ENCODE data around the gene LRRTM3. TPM values are rescaled to one million over a fixed set of nuclear protein-coding genes. Genes with fewer than 3 reads are reported as not detected.

The LRRTM3 gene
- total and polyA plus RNA-seq, 11 donors = not detected

DNA sequence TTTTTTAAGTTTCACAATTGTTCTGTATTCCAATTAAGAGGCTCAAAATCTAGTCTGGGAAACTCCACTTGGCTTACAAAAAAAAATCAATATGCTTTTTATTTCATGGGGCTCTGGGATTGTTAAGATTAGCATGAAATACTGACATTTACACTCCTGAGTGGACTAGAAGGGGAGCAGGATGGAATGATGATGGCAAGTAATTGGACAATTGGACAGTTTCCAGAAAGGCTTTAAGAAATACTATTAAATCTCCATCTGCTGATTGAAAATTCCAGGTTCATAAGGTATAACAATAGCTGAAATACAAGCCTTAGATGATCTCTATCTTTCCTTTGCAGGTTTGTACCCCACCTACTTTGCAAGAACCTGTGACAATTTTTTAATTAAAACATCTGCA lies 184.4 kb downstream of the LRRTM3 start:
- no peaks in the 10 kb centered on the region for H3K4me1 ChIP-seq
- TF ChIP-seq, protein P1, sequence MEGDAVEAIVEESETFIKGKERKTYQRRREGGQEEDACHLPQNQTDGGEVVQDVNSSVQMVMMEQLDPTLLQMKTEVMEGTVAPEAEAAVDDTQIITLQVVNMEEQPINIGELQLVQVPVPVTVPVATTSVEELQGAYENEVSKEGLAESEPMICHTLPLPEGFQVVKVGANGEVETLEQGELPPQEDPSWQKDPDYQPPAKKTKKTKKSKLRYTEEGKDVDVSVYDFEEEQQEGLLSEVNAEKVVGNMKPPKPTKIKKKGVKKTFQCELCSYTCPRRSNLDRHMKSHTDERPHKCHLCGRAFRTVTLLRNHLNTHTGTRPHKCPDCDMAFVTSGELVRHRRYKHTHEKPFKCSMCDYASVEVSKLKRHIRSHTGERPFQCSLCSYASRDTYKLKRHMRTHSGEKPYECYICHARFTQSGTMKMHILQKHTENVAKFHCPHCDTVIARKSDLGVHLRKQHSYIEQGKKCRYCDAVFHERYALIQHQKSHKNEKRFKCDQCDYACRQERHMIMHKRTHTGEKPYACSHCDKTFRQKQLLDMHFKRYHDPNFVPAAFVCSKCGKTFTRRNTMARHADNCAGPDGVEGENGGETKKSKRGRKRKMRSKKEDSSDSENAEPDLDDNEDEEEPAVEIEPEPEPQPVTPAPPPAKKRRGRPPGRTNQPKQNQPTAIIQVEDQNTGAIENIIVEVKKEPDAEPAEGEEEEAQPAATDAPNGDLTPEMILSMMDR (IDR thresholded peaks at IDR 0.05) = no peak
- TF ChIP-seq POLR2A (IDR thresholded peaks at IDR 0.05) = no peak
- intact Hi-C loops (cut with DNase I) = no loop called here
- no peaks in the 10 kb centered on the region for H3K9me3 ChIP-seq
- DNase-seq (no peak), ATAC-seq (no peak)
- no peaks in the 10 kb centered on the region for H3K27me3 ChIP-seq
- no peak overlapping the region for H3K4me3 ChIP-seq
- H3K27ac ChIP-seq = no peak overlapping the region
- no peaks in the 10 kb centered on the region for H3K36me3 ChIP-seq

DNA sequence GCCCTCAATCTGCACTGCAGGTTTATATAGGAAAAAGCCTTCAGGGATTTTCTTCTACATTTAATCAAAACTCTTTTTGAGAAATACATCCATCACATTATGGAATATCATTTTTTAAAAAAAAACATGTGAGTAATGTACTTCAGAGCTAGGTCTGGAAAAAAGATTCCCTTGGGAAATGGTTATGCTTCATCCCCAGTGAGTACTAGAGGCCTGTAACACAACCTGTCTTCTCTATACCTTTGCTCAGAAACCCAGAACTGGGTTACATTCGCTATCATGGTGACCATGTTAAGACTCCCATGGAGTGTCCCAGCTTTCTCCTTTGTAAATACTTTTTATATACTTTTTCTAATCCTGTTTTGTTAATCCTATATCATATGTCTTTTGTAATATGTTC lies 186.9 kb downstream of the LRRTM3 start:
- H3K27ac ChIP-seq = no peak overlapping the region
- TF ChIP-seq, protein P1 (IDR thresholded peaks at IDR 0.05) = no peak
- no peak for TF ChIP-seq POLR2A (IDR thresholded peaks at IDR 0.05)
- peaks cover 0 to 18% (median under 1%) of the 10 kb centered on the region in 12 donors for H3K4me1 ChIP-seq
- intact Hi-C loops (cut with DNase I) = no loop called here
- no peaks in the 10 kb centered on the region for H3K27me3 ChIP-seq
- no peaks in the 10 kb centered on the region for H3K9me3 ChIP-seq
- no peak for ATAC-seq
- WGBS, 4 donors = 88 to 97% (median 92%) methylated on average over 1 of the region's 1 CpG
- DNase-seq = no peak
- H3K36me3 ChIP-seq = no peaks in the 10 kb centered on the region
- no peak overlapping the region for H3K4me3 ChIP-seq

DNA sequence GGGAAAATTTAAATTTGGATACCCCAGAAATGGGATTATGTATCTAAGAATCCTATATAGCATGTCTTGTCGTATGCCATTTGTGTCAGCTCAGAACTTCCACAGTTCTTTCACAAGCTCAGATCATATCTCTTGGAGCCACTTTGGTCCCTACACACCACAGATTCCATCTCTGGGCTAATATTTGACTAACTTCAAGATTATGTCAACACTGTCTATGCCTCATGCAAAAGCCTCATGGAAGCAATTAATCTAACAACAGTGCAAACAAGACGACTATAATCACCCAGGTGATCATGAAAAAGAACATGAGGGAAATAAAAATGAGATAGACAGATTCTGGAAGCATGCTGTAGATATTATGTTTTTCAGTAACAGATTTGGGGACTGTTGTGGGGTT lies 189.1 kb downstream of the LRRTM3 start:
- Histone ChIP-seq H3K4me1 (peaks cover 0 to 27% (median 3%) of the 10 kb centered on the region in 12 donors), H3K27me3 (no peaks in the 10 kb centered on the region), H3K9me3 (no peaks in the 10 kb centered on the region), H3K36me3 (no peaks in the 10 kb centered on the region), H3K4me3 (no peak overlapping the region), H3K27ac (no peak overlapping the region)
- intact Hi-C loops (cut with DNase I) = no loop called here
- DNase-seq = no peak
- ATAC-seq = no peak
- 87 to 90% (median 89%) methylated on average over 2 of the region's 2 CpGs for WGBS, 4 donors
- TF ChIP-seq, protein P1 (IDR thresholded peaks at IDR 0.05) = no peak
- no peak for TF ChIP-seq POLR2A (IDR thresholded peaks at IDR 0.05)

DNA sequence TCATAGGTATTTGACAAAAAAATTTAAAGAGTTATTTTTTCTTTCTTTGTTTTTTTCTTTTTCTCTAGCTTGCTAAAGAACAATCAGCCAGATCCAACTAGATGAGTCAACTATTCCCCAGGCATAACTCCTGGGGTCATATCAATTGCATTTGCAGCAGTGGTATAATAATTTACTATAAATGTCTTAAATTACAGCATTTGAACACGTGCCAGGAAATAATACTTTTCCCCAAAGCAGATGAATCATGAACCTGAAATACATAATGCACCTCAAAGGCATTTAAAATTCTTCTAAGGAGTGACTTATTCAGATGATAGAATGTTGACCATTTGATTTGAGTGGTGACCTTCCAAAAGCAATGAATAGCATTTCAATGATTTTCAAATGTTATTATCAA lies 190.1 kb downstream of the LRRTM3 start:
- Histone ChIP-seq H3K9me3 (no peaks in the 10 kb centered on the region), H3K4me3 (no peak overlapping the region), H3K27me3 (no peaks in the 10 kb centered on the region), H3K36me3 (no peaks in the 10 kb centered on the region), H3K27ac (no peak overlapping the region), H3K4me1 (peaks cover 0 to 29% (median 3%) of the 10 kb centered on the region in 12 donors)
- ATAC-seq = no peak
- WGBS, 4 donors = 33 to 52% (median 42%) methylated on average over 1 of the region's 1 CpG
- no peak for DNase-seq
- intact Hi-C loops (cut with DNase I) = no loop called here
- no peak for TF ChIP-seq POLR2A (IDR thresholded peaks at IDR 0.05)
- TF ChIP-seq, protein P1 (IDR thresholded peaks at IDR 0.05) = no peak

Measured in heart left ventricle (tissue), 16 donors.